HepG2 (cell line): Measurements from ENCODE around the gene TEKTIP1. TPM values are rescaled to one million over a fixed set of nuclear protein-coding genes. Genes with fewer than 3 reads are reported as not detected.

ENCODE experiments used
- AKAP8 ChIP-seq: sonication (generic); formaldehyde crosslinking; IDR thresholded peaks from 2 replicates; pipeline ENCODE4 v1.5.1; 2020; ENCODE audit warnings: mild to moderate bottlenecking, missing genetic modification reagents
- ATF1 ChIP-seq: IDR thresholded peaks from 2 replicates; pipeline ENCODE4 v1.6.1; 2016; ENCODE audit warnings: mild to moderate bottlenecking, control low read depth
- CEBPG ChIP-seq: IDR thresholded peaks from 2 replicates; pipeline ENCODE4 v1.6.1; 2016
- ELF4 ChIP-seq: sonication (generic); formaldehyde crosslinking; IDR thresholded peaks from 2 replicates; pipeline ENCODE4 v1.5.0; 2020; ENCODE audit warnings: missing genetic modification reagents, mild to moderate bottlenecking, moderate library complexity, borderline replicate concordance
- GZF1 ChIP-seq: sonication (generic); formaldehyde crosslinking; IDR thresholded peaks from 2 replicates; pipeline ENCODE4 v1.5.1; 2020; ENCODE audit warnings: mild to moderate bottlenecking, missing genetic modification reagents
- JUN ChIP-seq: sonication (generic); formaldehyde crosslinking; IDR thresholded peaks from 2 replicates; pipeline ENCODE4 v1.4.0; 2020; ENCODE audit warnings: mild to moderate bottlenecking, missing genetic modification reagents
- KAT2B ChIP-seq: fragments of 150-350 bp; IDR thresholded peaks from 2 replicates; pipeline ENCODE4 v1.6.1; 2014; ENCODE audit warnings: low read depth, low read length, borderline replicate concordance
- NFIB ChIP-seq: sonication (generic); formaldehyde crosslinking; IDR thresholded peaks from 2 replicates; pipeline ENCODE4 v1.9.0; 2021; ENCODE audit warnings: missing genetic modification reagents, mild to moderate bottlenecking, borderline replicate concordance
- NFRKB ChIP-seq: fragments of 450-650 bp; IDR thresholded peaks from 2 replicates; pipeline ENCODE4 v1.6.1; 2017
- PHF5A ChIP-seq: IDR thresholded peaks from one replicate; pipeline ENCODE4 v1.6.1; 2018; ENCODE audit warnings: low read depth, missing genetic modification reagents; ENCODE audit not compliant: unreplicated experiment
- SIN3B ChIP-seq: fragments of 150-350 bp; IDR thresholded peaks from 2 replicates; pipeline ENCODE4 v1.6.1; 2014; ENCODE audit warnings: low read length
- TAF1 ChIP-seq: sonication (generic); formaldehyde crosslinking; IDR thresholded peaks from 2 replicates; pipeline ENCODE4 v1.4.0; 2020; ENCODE audit warnings: missing genetic modification reagents
- ZFAT ChIP-seq: sonication (generic); formaldehyde crosslinking; conservative IDR thresholded peaks from 2 replicates; pipeline ENCODE4 v1.8.1; 2023; ENCODE audit warnings: missing genetic modification reagents, inconsistent platforms
- ZNF124 ChIP-seq: sonication (generic); formaldehyde crosslinking; IDR thresholded peaks from 2 replicates; pipeline ENCODE4 v1.4.0; 2020; ENCODE audit warnings: missing genetic modification reagents
- ZNF263 ChIP-seq: sonication (generic); formaldehyde crosslinking; IDR thresholded peaks from 2 replicates; pipeline ENCODE4 v1.4.0; 2020; ENCODE audit warnings: missing genetic modification reagents
- ZNF350 ChIP-seq: sonication (generic); formaldehyde crosslinking; IDR thresholded peaks from 2 replicates; pipeline ENCODE4 v1.4.0; 2020; ENCODE audit warnings: mild to moderate bottlenecking, low read depth, missing genetic modification reagents, borderline replicate concordance
- ZNF367 ChIP-seq: sonication (generic); formaldehyde crosslinking; IDR thresholded peaks from 2 replicates; pipeline ENCODE4 v1.4.0; 2020; ENCODE audit warnings: missing genetic modification reagents, borderline replicate concordance
- ZNF850 ChIP-seq: sonication (generic); formaldehyde crosslinking; conservative IDR thresholded peaks from 2 replicates; pipeline ENCODE4 v1.9.0; 2021; ENCODE audit warnings: mild to moderate bottlenecking, missing genetic modification reagents
- polyA plus RNA-seq, 8 experiments: library from polyadenylated mRNA; depleted of rRNA in 3 of 8; stranded (reverse) in 7 of 8; unstranded in 1 of 8; fragments of >200 nt; fragmentation: Illumina TruSeq in 4 of 8; extraction: Trizol in 4 of 8; gene quantifications; 2 replicates each; pipeline versions ENCODE4 v1.2.1 to v1.2.3, GENCODE V29; 2011 to 2016; ENCODE audit warnings: low read depth in 4 of 8, missing spikeins in 1 of 8, mixed read lengths in 1 of 8; ENCODE audit not compliant: insufficient read depth in 1 of 8
- total RNA-seq, 5 experiments: library from RNA; depleted of rRNA; stranded (reverse); fragments of >200 nt; fragmentation: Illumina TruSeq; extraction: Trizol; gene quantifications; 2 replicates each; pipeline ENCODE4 v1.2.3, GENCODE V29; 2016; ENCODE audit warnings: low read depth in 1 of 5
- TF ChIP-seq, protein P1 (sequence below): sonication (generic); formaldehyde crosslinking; IDR thresholded peaks from 2 replicates; pipeline ENCODE4 v1.8.0; 2022; ENCODE audit warnings: missing genetic modification reagents, mild to moderate bottlenecking, inconsistent platforms, borderline replicate concordance
- TF ChIP-seq, protein P2 (sequence below): sonication (generic); formaldehyde crosslinking; IDR thresholded peaks from 2 replicates; pipeline ENCODE4 v1.4.0; 2020; ENCODE audit warnings: mild to moderate bottlenecking, missing genetic modification reagents
- TF ChIP-seq, protein P3 (sequence below): sonication (generic); formaldehyde crosslinking; conservative IDR thresholded peaks from 2 replicates; pipeline ENCODE4 v1.4.0; 2020; ENCODE audit warnings: missing genetic modification reagents
- TF ChIP-seq, protein P4 (sequence below): sonication (generic); formaldehyde crosslinking; IDR thresholded peaks from 2 replicates; pipeline ENCODE4 v1.4.0; 2020; ENCODE audit warnings: missing genetic modification reagents
- TF ChIP-seq, protein P5 (sequence below): sonication (generic); formaldehyde crosslinking; IDR thresholded peaks from 2 replicates; pipeline ENCODE4 v1.8.0; 2022; ENCODE audit warnings: missing genetic modification reagents, mild to moderate bottlenecking, moderate library complexity, borderline replicate concordance

Gene TEKTIP1
- total and polyA plus RNA-seq, 2 of the 13 experiments (the other 11 are each of a cell fraction or from before 2014, with no cell fraction given) = not detected

DNA sequence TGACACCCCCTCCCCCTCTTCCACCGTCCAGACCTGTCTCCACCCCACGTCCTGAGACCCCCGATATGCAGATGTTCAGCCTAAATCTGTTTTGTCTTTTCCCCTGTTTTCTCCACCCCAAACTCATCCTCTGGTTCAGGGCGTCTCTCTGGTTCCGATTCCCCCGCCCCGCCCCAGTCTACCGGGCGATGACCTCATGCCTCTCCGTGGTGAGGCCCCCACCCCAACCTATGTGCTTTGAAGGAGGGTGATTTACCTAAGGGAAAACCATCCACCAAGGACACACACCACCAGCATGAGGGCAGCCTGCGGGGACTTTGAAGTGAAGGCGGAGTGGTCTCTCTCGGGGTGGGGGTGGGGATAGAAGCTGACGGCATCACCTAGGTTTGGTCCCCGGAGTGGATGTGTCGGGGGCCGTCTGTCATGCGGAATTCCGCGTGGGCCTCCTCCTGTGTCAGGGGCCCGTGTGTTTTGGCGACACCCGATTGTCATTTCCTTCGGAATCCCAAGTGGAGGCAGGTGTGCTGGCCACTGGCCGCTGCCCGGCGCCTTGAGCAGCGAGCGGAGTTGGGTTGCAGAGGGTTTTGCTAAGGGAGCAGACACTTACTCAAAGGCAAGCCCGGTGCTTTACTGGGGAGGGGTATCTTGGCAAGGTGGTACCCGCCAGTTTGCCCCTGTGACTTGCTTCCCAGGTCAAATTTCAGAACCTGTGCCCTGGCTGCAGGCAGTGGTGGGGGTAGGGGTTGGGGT, 31.4 kb upstream of the TEKTIP1 start (continued):
- TF ChIP-seq, protein P1, sequence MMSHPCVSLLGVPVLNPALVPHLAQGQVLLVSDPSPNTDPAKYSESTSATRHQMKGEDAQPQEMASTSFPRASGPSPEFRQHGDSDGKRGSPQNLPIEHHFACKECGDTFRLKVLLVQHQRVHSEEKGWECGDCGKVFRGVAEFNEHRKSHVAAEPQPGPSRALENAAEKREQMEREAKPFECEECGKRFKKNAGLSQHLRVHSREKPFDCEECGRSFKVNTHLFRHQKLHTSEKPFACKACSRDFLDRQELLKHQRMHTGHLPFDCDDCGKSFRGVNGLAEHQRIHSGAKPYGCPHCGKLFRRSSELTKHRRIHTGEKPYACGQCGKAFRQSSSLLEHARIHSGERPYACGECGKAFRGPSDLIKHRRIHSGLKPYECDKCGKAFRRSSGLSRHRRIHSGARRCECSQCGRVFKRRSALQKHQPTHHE (CRISPR knock-in tag) = 0 out of 2 replicates have a peak, but pooled peaks have one; percentile 48
- TF ChIP-seq, protein P2, sequence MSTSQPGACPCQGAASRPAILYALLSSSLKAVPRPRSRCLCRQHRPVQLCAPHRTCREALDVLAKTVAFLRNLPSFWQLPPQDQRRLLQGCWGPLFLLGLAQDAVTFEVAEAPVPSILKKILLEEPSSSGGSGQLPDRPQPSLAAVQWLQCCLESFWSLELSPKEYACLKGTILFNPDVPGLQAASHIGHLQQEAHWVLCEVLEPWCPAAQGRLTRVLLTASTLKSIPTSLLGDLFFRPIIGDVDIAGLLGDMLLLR = no peak
- TF ChIP-seq NFRKB (no peak), CEBPG (CRISPR knock-in tag) (no peak), SIN3B (no peak), KAT2B (no peak), ZNF850 (CRISPR knock-in tag) (no peak), ZNF350 (CRISPR knock-in tag) (no peak), ELF4 (no peak), ATF1 (CRISPR knock-in tag) (no peak), JUN (CRISPR knock-in tag) (peak; percentile 82), TAF1 (no peak), ZNF124 (no peak), AKAP8 (CRISPR knock-in tag) (no peak), ZFAT (CRISPR knock-in tag) (no peak), ZNF263 (no peak), GZF1 (CRISPR knock-in tag) (no peak), PHF5A (no peak), ZNF367 (CRISPR knock-in tag) (no peak), NFIB (CRISPR knock-in tag) (no peak)
- TF ChIP-seq, protein P3, sequence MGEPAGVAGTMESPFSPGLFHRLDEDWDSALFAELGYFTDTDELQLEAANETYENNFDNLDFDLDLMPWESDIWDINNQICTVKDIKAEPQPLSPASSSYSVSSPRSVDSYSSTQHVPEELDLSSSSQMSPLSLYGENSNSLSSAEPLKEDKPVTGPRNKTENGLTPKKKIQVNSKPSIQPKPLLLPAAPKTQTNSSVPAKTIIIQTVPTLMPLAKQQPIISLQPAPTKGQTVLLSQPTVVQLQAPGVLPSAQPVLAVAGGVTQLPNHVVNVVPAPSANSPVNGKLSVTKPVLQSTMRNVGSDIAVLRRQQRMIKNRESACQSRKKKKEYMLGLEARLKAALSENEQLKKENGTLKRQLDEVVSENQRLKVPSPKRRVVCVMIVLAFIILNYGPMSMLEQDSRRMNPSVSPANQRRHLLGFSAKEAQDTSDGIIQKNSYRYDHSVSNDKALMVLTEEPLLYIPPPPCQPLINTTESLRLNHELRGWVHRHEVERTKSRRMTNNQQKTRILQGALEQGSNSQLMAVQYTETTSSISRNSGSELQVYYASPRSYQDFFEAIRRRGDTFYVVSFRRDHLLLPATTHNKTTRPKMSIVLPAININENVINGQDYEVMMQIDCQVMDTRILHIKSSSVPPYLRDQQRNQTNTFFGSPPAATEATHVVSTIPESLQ = no peak
- TF ChIP-seq, protein P4, sequence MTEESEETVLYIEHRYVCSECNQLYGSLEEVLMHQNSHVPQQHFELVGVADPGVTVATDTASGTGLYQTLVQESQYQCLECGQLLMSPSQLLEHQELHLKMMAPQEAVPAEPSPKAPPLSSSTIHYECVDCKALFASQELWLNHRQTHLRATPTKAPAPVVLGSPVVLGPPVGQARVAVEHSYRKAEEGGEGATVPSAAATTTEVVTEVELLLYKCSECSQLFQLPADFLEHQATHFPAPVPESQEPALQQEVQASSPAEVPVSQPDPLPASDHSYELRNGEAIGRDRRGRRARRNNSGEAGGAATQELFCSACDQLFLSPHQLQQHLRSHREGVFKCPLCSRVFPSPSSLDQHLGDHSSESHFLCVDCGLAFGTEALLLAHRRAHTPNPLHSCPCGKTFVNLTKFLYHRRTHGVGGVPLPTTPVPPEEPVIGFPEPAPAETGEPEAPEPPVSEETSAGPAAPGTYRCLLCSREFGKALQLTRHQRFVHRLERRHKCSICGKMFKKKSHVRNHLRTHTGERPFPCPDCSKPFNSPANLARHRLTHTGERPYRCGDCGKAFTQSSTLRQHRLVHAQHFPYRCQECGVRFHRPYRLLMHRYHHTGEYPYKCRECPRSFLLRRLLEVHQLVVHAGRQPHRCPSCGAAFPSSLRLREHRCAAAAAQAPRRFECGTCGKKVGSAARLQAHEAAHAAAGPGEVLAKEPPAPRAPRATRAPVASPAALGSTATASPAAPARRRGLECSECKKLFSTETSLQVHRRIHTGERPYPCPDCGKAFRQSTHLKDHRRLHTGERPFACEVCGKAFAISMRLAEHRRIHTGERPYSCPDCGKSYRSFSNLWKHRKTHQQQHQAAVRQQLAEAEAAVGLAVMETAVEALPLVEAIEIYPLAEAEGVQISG (CRISPR knock-in tag) = no peak
- TF ChIP-seq, protein P5, sequence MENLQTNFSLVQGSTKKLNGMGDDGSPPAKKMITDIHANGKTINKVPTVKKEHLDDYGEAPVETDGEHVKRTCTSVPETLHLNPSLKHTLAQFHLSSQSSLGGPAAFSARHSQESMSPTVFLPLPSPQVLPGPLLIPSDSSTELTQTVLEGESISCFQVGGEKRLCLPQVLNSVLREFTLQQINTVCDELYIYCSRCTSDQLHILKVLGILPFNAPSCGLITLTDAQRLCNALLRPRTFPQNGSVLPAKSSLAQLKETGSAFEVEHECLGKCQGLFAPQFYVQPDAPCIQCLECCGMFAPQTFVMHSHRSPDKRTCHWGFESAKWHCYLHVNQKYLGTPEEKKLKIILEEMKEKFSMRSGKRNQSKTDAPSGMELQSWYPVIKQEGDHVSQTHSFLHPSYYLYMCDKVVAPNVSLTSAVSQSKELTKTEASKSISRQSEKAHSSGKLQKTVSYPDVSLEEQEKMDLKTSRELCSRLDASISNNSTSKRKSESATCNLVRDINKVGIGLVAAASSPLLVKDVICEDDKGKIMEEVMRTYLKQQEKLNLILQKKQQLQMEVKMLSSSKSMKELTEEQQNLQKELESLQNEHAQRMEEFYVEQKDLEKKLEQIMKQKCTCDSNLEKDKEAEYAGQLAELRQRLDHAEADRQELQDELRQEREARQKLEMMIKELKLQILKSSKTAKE (CRISPR knock-in tag) = no peak
